Kidney glomerular epithelial cell (primary cell): ENCODE results near the gene FAM72D.
"Not testable (repeated sequence)": the region's sequence is repeated elsewhere in the genome, so short reads cannot be mapped to it uniquely, and the experiment has no call there.

Source experiments
- DNase-seq: peaks from one replicate; lab custom pipeline; 2025; lab: John Stamatoyannopoulos, UW

The FAM72D gene

DNA sequence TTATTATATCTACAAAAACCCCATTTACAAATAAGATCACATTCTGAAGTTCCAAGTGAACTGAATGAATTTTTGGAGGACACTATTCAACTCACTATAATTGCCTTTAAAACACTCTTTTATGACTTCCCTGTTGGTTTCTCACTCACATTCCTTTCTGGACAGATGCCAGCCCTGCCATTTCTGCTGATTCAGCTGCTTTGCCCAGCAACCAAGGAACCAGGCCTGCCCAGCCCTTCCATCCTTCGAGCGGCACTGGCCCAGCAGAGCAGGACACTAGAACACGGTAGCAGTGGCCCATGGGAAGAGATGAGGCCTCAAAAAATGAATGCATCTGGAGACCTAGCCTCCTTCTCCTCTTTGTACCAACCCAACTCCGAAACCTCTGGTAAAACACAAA lies 50.5 kb downstream of the FAM72D start:
- not testable (repeated sequence) for DNase-seq

DNA sequence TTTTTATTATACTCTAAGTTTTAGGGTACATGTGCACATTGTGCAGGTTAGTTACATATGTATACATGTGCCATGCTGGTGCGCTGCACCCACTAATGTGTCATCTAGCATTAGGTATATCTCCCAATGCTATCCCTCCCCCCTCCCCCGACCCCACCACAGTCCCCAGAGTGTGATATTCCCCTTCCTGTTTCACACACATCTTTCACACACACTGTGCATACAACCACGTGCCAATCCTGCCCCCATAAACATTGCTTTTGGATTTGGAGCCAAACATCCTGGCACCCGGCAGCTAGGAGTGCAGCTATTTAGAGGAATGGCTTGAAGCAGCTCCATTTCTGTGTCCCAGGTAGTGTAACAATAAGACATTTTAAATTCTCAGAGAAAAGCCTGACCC lies 51.4 kb downstream of the FAM72D start:
- DNase-seq, result not testable (repeated sequence)

DNA sequence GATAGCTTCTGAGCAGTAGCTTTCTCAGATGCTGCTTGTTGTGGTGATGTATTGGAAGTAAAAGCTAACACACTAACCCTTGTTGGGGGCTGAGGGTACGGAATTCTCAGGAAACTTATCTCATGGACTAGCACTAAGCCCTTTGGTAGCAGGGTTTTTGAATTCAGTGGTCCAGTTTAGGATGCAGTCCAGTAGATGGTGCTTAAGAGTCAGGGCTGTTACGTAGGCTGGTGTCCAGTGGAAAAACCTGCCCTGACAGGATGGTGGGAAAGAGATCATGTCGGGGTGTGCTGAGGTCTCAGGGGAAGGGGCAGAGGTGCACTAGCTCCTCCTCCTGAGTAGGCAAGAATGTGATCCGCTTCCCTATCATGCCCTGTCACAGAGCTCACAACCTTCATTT lies 59.6 kb downstream of the FAM72D start:
- DNase-seq, result not testable (repeated sequence)

DNA sequence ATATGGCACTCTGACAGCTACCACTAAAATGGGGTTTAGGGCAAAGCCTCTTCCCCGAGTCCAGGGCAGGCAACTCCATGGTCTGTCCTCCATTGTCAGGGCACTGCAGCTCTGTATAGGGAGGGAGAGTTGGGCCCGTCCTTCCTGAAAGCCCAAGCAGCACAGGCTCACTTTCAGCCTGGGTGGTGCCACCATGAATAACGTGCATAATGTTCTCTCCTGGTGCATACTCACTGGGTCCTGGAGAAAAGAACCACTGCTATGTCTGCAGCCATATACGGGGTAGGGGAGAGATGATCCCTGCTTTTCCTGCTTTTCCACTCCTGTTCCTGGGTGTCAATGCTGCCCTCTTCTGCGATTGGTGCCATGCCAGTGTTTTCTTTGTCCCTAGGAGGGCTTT lies 60.1 kb downstream of the FAM72D start:
- DNase-seq, result not testable (repeated sequence)

DNA sequence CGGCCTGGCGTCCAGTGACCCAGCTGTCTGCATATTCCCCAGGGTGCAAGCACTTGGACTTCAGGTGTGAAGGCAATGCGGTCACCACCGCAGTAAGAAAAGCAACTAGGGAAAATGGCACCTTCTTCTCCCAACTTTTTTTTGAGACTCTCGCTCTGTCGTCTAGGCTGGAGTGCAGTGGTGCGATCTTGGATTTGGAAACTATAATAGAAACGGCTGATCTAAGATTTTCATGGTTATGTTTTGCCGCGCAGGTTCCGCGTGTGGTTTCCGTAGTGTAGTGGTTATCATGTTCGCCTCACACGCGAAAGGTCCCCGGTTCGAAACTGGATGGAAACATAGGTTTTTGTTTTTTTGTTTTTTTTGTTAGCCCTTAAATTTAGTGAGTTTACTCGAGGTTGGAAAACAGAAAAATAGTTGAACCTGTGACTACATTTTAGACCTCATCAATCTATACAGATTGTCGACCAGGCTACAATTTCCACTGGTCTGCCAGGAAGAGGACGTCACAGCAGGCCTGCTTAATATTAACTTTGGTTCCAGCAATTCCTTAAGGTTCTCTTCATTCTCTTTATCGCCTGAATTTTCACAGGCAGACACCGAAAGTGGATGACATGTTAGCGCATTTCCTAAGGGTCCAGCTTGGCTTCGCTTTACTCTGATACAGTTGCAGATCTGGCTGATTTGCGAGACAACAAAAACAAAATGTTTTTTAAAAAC lies 61.3 kb downstream of the FAM72D start:
- DNase-seq, result peak; percentile 10

DNA sequence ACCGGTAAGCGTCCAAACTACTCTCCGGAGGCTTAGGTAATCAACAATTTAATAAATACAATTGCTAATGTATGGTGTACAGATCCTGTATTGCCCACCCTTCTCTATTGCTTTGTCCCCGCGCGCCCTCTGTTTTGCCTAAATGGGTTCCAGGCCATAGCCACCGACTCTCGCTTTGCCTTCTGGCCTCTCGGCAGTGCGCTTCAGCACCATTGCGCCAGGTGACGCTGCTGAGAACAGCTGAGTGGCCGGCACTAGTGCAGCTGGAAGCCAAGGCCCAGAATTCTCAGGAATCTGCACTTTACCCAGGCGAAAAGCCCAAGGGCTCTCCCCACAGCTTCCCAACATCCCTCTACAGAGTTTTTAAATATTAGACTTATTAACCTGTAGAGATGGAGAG lies 61.9 kb downstream of the FAM72D start:
- not testable (repeated sequence) for DNase-seq

DNA sequence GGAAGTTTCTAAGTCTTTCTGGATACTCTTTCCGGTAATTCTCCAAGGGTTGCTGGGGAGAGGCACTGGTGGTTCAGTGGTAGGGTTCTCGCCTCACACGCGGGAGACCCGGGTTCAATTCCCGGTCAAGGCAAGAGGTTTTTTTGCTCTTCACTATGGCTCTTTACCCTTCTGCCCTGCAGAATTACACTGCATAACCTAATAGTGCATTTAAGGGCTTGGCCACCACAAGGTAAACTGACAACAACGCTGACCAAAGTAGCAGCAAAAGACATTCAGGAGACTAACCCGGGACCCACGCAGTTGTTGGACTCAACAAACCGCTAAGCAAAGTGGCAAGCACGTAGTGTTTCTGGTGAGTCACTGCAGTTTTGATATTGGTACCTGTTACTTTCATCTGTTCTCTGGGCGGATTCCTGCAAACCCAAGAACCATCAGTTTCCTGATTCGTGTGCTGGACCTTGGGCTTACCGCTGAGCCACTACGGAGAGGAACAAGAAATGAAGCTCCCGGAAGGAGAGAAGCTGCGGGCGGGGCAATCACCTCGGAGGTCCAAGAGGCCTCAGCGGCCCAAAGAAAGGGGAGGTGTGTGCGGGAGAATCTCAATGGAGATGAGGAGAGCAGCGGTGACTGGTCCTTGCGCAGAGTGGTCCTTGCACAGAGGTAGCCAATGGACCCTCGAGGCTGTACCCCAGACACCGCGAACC lies 65.4 kb downstream of the FAM72D start:
- DNase-seq, result not testable (repeated sequence)
